Keratinocyte (primary cell): ENCODE measurements around the gene MRGPRX3.

Source experiments
- EZH2 ChIP-seq: IDR thresholded peaks from one replicate; pipeline ENCODE4 v1.6.1; 2012; ENCODE audit warnings: inconsistent platforms, mild to moderate bottlenecking, low read length, moderate library complexity
- TF ChIP-seq, protein P1 (sequence below), 3 experiments: IDR thresholded peaks in 1 of 3; conservative IDR thresholded peaks in 1 of 3; optimal IDR thresholded peaks in 1 of 3; 2 replicates in 2 of 3; 3 replicates in 1 of 3; pipeline versions ENCODE3 to v1.5.1; 2011; ENCODE audit warnings: low read length in 3 of 3, mild to moderate bottlenecking in 3 of 3, moderate library complexity in 2 of 3, control low read depth in 1 of 3, inconsistent platforms in 1 of 3; ENCODE audit not compliant: insufficient read depth in 2 of 3; ENCODE audit errors: extremely low read depth in 1 of 3

DNA sequence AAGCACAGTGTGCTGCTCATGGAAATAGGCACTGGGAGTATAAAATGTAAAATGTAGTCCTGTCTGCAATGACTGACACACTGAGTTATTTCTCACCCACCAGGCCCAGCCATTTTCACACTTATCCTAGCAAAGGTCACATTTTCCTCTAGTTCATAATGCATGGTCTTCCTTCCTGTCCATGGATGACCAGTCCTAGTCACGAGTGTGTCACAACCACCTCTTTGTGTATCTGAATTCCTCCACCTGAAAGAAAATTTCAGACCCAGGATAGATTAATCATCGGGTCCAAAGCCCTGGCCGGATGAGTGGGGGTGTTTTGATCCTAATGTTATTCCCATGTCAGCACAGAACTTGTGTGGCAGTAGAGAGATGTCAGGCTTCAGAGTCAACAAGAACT, 40.3 kb downstream of the MRGPRX3 start, which contains the start of gene MRGPRX4:
- TF ChIP-seq, protein P1, sequence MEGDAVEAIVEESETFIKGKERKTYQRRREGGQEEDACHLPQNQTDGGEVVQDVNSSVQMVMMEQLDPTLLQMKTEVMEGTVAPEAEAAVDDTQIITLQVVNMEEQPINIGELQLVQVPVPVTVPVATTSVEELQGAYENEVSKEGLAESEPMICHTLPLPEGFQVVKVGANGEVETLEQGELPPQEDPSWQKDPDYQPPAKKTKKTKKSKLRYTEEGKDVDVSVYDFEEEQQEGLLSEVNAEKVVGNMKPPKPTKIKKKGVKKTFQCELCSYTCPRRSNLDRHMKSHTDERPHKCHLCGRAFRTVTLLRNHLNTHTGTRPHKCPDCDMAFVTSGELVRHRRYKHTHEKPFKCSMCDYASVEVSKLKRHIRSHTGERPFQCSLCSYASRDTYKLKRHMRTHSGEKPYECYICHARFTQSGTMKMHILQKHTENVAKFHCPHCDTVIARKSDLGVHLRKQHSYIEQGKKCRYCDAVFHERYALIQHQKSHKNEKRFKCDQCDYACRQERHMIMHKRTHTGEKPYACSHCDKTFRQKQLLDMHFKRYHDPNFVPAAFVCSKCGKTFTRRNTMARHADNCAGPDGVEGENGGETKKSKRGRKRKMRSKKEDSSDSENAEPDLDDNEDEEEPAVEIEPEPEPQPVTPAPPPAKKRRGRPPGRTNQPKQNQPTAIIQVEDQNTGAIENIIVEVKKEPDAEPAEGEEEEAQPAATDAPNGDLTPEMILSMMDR (optimal IDR thresholded peaks at IDR 0.05 in 1 of 3, IDR thresholded peaks at IDR 0.05 in 1 of 3, conservative IDR thresholded peaks at IDR 0.05 in 1 of 3; ENCODE audit: extremely low read depth in 1 of 3, insufficient read depth in 2 of 3, low read length in 3 of 3) = no peak
- no peak for TF ChIP-seq EZH2
